ENCODE results near the gene SLC12A5.
A peak's percentile ranks its signal among the peaks of the same experiment; 100 is the strongest.
"Not testable (repeated sequence)": the region's sequence is repeated elsewhere in the genome, so short reads cannot be mapped to it uniquely, and the experiment has no call there.

SLC12A5 gene

DNA sequence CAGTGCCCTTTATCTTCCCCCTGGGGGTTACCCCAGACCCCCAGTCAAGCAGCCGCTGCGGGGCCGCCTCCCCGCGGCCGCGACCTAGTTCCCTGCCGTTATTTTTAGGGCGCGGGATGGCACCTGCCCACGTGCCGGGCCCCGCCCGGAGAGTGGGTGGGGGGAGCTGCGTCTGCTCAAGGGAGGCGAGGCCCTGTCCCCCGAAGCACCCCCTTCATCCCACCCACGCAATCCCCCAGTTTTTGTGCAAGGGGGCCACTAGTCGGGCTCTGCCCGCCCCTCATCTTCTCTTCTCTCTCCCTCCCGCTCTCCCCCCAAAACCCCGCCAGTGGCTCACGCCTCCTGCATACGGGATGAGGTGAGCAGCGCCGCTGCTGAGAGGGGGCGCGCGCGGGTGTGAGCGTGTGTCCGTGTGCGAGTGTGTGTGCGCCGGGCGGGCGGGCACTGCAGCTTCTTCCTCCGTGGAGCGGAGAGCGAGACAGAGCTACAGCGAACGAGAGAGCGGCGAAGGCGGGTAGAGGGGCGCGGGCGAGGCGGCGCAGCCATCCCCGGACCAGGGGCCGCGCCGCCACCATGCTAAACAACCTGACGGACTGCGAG lies at the start of gene SLC12A5:
Gene SLC12A5, plus strand, starts transcription at position 444 of the 600 bp plus-strand sequence. Its CDS starts 130 bp downstream, at position 574.
- DNase-seq: no peak

DNA sequence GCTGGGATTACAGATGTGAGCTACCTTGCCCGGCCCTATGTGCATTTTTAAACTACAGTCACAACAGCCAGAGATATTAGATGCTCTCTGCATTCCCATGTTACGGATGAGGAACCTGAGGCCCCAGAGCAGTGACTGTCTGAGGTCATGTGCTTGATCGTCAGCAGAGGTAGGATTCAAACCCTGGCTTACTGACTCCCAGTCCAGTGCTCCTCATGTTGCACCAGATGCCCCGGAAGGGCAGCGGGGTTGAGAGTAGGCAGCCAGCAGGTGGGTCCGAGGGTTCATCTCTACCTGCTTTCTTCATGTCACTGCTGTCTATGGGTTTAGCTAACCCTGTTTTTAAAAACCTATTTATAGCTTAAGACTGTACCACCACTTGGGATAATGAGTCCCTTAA lies 47.8 kb upstream of the SLC12A5 start:
- DNase-seq: no peak

DNA sequence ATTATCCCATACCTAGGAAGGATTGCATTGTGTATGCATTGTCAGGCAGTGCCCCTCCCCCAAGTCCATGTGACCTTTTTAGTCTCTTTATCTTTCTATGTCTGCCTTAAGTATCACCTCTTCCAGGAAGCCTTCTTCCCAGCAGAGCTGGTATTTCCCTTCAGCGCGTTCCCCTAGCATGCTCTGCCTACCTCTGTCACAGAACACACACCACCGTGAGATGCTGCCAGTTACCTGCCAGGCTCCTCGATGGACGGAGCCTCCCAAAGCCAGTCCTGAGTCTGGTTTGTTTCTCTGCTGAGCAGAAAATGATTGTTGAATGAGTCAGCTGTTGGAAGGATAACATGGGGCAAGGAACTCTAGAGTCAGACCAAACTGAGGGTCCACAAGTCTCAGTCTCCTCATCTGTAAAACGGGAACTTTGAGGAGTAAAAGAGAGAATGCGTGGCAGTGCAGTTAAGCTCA lies 45.7 kb upstream of the SLC12A5 start:
- no peak for DNase-seq

DNA sequence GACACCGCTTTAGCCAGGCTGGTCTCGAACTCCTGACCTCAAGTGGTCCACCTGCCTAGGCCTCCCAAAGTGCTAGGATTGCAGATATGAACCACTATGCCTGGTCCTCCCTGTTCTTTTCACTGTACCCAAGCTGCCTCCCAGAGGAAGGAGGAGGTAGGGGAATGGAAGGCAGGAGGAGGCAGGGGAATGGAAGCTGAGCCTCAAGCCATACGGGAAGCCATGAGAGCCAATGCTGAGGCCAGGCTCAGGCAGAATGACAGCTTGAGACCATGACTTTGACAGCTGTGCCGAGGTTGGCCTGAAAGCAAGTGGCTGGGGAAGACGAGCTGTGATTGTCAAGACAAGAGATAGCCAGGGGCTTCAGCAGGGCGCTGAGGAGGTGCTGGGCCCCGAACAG lies 43.4 kb upstream of the SLC12A5 start:
- DNase-seq: no peak

DNA sequence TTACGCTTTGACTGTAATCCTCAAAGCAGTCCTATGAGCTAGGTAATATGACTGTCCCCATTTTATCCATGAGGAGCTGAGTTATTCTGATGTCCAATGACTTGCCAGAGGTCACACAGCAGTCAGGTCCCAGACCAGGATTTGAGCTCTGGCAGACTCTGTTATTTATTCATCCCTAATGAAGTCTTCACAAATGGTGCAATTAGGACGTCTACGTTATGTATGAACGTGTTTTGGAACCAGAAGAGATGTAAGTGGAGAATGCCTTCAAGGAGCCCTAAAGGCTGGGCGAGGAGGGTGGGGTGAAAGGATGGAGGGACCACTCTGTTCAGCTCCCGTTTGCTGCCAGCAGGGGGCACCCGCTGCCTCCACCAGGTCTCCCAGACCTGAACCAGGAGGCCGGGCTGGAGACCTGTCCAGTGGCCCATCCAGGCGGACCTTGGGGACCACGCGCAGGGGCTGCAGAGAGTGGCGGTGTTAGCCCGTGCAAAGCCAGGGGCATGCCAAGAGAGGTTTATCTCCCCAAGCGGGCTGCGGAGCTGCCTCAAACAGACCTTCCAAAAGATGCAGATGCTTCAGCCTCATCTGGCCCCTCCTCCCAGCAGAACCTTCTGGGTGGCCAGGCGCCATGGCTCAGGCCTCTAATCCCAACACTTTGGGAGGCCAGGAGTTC lies 41.8 kb upstream of the SLC12A5 start:
- DNase-seq: peak; percentile 24

DNA sequence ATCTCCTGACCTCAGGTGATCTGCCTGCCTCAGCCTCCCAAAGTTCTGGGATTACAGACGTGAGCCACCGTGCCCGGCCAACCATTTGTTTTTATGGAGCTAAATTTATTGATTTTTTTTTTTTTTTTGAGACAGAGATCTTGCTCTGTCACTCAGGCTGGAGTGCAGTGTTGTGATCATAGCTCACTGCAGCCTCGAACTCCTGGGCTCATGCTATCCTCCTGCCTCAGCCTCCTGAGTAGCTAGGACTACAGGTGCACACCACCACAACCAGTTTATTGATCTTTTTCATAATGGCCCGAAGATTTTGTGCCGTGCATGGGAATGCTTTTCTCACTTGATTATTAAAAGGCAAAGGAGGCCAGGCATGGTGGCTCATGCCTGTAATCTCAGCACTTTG lies 40.2 kb upstream of the SLC12A5 start:
- DNase-seq: not testable (repeated sequence)

DNA sequence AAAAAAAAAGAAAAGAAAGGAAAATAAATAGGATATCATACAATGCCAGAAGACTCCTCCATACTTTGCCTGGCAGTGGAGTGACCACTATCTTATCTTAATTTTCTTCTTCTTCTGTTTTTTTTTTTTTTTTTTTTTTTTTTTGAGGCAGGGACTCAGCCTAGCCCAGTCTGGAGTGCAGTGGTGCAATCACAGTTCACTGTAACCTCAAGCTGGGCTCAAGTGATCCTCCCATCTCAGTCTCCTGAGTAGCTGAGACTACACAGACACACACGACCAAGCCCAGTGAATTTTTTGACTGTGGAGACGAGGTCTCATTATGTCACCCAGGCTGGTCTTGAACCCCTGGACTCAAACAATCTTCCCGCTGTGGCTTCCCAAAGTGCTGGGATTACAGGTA lies 37.4 kb upstream of the SLC12A5 start:
- DNase-seq: no peak

DNA sequence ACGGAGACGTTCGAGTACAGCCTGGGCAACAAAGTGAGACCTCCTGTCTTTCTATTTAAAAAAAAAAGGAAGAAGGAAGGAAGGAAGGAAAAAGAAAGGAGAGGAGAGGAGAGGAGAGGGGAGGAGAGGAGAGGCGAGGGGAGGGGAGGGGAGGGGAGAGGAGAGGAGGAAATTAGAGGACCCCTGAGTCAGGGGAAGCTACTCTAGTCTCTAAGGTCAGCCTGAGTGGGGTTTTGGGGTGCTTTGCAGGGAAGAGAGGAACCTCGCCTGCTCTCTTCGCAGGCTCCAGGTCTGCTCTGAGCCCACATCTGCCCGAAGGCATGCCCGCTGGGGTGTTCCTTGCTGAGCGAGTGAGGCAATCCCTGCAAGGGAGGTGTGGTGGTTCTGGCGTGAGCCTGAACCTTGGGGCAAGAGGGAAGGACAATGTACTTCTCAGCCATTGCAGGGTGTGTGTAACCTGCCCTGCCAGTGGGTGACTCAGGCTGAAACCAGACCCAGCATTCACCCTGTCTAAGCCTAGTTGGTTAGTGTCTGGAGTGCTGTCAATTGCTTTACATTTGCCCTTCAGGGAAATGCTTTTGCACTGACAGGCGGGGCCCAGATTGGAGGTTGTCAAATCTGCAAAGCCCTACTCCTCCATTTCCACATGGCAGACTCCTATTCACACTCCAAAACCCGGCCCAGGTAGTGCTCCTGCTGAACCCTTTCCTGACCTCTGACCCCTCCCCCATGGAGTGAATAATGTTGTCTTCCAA lies 35.6 kb upstream of the SLC12A5 start:
- peak; percentile 12 for DNase-seq

DNA sequence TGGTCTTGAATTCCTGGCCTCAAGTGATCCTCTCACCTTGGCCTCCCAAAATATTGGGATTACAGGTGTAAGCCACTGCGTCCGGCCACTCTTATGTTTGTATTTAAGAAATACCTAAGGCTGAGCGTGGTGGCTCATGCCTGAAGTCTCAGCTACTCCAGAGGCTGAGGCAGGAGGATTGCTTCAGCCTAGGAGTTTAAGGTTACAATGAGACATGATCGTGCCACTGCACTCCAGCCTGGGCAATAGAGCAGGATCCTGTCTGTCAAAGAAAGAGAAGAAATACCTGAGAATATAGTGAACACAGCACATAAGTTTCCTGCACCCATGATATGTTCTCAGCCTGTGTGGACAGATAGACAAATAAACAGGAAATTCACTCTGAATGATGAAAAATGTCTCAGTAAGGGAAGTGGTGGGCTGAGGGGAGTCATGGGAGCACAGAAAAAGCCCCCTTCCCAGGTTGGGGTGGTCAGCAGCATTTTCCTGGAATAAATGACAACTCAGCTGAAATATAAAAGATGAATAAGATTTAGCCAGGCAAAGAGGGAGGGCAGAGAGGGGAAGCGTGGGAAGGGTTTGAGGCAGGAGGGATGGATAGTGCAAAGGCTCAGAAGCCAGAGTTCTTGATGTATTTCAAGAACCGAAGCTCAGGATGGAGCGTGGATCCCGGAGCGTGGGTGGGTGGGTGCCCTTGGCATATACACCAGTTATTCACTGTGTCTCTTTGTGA lies 34.1 kb upstream of the SLC12A5 start:
- no peak for DNase-seq

DNA sequence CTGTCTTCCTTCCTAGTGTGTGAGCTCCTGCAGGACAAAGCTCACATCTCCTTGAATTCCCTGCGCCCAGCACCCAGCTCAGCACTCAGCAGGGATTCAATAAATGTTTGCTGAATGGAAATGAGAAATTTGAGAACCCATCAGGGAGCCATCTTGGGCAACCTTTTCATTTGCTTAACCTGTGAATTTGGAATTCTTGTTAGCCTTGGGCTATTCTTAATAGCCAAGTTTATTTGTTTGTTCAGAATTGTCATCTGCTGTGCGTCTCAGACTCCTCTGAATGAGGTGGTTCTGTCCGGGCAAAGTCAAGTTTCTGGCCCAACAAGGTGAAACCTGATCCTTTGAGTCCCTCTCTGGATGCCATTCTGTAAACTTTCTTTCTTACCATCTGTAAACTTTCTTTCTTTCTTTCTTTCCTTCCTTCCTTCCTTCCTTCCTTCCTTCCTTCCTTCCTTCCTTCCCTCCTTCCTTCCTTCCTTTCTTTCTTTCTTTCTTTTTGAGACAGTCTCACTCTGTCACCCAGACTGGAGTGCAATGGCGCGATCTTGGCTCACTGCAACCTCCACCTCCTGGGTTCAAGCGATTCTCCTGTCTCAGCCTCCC lies 33.4 kb upstream of the SLC12A5 start:
- DNase-seq: not testable (repeated sequence)

DNA sequence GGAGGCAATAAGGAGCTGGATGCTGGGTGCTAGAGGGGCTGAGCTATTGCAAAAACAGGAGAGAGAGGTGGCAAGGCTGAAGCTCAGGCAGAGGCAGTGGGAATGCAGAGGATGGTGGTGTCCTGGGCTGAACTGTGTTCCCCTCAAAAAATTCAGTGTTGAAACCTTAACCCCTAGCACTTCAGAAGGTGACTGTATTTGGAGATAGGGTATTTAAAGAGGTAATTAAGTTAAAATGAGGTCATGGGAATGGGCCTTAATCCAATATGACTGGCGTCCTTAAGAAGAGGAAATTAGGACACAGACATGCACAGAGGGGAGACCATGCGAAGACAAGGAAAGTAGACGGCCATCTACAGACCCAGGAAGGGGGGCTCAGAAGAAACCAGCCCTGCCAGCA lies 31.8 kb upstream of the SLC12A5 start:
- no peak for DNase-seq

DNA sequence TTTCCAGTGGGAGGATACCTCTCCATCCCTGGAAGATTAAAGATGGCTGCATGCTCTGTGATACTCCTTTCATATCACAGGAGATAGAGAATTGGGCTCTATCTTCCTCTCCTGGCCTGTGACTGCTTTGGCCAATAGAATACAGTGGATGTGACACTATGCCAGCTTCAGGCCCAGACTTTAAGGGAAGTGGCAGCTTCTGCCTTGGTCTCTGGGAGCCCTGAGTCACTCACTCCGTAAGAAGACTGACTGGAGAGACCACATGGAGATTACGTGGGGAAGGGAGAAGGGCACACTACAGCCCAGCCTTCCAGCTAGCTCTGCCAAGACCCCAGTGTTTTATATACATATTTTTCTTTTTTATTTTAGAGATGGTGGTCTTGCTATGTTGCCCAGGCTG lies 30.7 kb upstream of the SLC12A5 start:
- DNase-seq: no peak

DNA sequence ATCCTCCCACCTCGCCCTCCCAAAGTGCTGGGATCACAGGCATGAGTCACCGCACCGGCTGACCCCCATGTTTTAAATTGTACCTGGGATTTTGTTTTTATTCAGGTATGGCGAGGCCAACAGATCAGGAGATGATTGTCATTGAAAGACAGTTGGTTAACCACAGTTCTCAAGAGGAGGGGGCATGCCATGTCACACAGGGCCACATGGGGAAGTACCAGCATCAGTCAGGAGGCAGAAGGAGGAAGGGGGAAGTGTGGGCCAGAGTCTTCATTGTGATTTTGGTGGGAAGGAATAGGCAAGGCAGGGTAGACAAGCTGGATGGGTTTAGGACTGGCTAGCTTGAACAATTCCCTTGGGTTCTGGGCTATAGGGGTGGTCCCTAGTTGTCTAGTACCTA lies 30.3 kb upstream of the SLC12A5 start:
- no peak for DNase-seq

DNA sequence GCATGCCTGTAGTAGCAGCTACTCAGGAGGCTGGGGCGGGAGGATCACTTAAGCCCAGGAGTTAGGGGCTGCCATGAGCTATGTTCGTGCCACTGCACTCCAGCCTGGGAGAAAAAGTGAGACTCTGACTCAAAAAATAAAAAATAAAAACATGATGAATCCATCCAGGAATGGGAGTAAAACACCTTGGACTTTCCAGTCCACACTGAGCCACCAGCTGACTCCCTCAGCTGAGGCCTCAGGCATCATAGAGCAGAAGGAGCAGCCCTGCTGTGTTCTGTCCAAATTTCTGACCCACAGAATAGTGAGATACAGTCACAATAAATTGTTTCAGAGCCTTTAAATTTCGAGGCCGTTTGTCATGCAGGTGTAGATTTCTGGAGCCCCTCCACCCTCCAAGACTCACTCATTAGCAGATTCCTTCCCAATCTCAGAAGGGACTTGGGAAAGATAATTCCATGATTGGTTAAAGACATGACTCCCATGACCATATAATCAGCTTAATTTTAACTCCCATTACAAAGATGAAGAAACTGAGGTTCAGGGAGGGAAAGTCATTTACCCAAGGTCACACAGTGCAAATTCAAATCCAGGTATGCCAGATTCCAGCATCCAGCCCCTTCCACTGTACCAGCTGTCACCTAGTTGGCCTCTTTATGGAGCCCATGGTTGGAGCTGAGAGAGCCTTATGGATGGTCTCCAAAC lies 29.3 kb upstream of the SLC12A5 start:
- DNase-seq: no peak

DNA sequence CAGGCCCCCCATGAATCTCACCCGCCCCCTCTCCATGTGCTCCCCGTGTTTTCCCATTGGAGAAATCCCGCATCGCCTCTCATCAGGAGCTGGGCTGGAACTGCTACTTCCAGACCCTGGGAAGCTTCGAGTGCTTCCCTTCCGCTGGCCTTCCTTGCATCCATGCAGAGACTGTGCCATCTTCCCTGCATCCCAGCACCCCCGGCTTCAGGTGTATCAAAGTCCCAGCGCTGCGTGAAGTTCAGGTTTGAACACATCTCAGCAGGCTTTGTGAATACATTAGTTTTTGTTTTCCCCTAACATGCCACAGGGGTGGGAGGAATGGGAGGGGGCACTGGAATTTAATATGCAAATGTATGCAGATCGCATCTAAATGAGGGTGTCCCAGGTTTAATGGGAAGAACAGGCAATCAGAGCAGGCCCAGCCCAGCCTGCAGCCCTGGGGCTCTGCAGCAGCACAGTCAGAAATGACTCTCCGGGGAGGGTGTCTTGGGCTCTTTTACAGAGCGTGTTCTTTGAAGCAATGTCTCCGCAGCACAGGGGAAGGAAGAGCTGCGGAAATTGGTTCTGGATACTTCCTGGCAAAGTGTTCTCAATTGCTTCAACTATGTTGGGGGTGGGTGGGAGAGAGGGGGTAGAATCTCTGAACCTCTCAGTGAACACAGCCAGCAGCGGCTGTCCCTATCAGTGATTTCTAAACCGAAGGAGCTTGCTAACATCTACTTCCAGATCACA lies 28.6 kb upstream of the SLC12A5 start:
- DNase-seq: no peak

DNA sequence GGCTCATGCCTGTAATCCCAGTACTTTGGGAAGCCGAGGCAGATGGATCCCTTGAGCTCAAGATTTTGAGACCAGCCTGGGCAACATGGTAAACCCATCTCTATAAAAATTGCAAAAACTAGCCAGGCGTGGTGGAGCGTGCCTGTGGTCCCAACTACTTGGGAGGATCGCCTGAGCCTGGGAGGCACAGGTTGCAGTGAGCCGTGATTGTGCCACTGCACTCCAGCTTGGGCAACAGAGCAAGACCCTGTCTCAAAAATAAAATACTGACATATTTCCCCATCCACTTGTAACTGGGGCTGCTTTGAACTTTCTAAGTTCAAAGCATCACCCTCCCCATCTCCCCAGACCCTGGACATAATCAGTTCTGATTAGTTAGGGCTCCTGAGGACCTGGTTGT lies 27.5 kb upstream of the SLC12A5 start:
- no peak for DNase-seq

DNA sequence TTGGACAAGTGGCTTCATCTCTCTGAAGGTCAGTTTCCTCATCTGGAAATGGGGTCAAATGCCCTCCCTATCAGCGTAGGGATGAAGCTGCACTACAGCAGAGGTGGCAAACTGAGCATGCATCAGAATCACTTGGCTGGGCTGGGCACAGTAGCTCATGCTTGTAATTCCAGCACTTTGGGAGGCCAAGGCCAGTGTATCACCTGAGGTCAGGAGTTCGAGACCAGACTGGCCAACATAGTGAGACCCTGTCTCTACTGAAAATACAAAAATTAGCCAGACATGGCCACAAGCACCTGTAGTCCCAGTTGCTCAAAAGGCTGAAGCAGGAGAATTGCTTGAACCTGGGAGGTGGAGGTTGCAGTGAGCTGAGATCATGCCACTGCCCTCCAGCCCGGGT lies 27.0 kb upstream of the SLC12A5 start:
- DNase-seq: no peak

DNA sequence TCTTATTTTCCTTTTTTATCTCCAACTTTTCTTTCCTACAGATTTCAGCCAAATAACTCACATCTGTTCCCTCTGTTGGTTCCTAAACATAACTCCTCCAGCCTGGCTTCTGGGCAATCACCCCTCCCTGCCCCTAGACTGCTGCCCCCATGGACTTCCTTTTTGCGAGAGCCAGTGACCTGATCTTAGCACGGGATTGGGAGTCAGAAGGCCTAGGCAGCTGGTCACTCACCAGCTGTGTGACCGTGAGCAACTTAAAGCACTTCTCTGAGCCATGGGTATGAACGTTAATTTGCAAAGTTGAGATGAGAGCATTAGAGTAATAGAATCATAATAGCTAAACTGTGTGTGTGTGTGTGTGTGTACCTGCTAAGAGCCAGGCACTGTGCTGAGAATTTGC lies 24.8 kb upstream of the SLC12A5 start:
- DNase-seq: no peak

DNA sequence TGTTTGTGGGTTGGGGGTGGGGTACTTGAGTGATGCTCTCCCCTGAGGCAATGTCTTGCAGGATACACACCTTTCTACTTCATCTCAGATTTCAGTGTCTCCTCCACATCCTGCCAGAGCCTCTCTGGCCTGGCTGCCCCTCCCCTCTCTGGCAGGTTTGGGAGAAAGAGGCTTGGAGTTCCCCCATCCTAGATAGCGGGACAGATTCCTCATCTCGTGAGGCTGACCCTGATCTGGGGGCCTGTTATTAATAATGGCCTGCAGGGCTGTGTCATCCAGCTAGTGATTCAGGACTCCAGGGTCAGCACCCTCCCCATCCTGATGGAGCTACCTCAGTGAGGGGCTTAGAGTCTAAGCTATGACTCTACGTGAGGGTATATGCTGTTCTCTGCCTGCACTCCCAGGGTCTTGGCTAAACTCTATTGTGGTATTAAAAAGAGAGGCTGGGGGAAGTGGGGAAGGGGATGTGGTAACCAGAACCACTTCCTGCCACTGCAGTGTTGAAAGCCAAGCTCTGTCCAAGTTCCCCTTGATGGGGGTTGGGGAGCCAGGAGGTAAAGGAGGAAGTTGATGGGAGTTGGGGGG lies 24.0 kb upstream of the SLC12A5 start:
- no peak for DNase-seq

DNA sequence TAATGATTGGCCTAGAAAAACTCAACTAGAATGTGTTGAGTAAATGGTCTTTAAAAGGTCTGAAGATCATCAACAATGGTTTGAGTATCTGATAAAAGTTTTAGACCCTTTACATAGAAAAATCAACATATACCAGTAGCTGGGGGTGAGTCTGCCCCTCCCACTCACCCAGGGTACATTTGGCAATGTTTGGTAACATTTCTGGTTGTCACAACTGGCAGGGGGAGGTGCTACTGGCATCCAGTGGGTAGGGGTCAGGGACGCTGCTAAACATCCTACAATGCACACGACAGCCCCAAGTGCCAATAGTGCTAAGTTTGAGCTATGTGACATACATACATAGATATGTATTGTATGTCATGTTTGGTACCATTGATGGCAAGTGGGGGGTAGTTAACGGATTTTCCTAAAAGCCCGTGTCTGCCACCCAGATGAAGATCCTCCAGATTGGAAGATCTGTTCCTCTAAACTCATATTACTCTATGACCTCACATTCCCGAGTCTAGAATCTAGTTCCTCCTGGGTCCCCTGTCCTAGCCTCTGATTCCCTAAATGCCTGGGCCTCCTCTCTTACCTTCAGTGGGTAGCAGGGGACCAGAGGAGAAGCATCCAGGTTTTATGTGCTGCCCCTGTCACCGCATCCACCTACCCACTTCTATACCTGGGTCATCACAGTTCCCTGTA lies 22.9 kb upstream of the SLC12A5 start:
- no peak for DNase-seq

DNA sequence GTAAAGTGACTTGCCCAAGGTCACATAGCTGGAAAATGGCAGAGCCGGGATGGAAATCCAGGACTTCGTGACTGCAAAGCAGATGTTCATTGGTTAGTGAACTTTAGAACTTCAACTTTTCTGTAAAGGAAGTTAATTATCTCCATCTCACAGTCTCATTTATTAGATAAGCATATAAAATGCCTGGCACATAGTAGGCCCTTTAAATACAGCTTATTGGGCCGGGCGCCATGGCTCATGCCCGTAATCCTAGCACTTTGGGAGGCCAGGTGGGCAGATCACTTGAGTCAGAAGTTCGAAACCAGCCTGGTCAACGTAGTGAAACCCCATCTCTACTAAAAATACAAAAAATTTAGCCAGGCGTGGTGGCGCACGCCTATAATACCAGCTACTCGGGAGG lies 22.1 kb upstream of the SLC12A5 start:
- DNase-seq: no peak
